ENCODE data around the gene SPDEF.

Gene SPDEF

GRCh38 chr6:34517461-34517881 lies 38.7 kb downstream of the SPDEF start:
- in situ Hi-C loops (cut with MboI; ENCODE audit: low sequenced_read_pairs) = no loop called here

- in situ Hi-C loops (cut with MboI; ENCODE audit: low sequenced_read_pairs) = no loop called here
These were observed 39.5 kb downstream of the SPDEF start for GRCh38 chr6:34516391-34517324.

- in situ Hi-C loops (cut with MboI; ENCODE audit: low sequenced_read_pairs) = no loop called here
These were observed 40.4 kb downstream of the SPDEF start for GRCh38 chr6:34515473-34516387.

GRCh38 chr6:34514593-34515472 lies 41.3 kb downstream of the SPDEF start:
- in situ Hi-C loops (cut with MboI; ENCODE audit: low sequenced_read_pairs) = no loop called here

- in situ Hi-C loops (cut with MboI; ENCODE audit: low sequenced_read_pairs) = no loop called here
These were observed 42.0 kb downstream of the SPDEF start for GRCh38 chr6:34514112-34514511.

GRCh38 chr6:34513646-34514045 lies 42.5 kb downstream of the SPDEF start:
- in situ Hi-C loops (cut with MboI; ENCODE audit: low sequenced_read_pairs) = no loop called here

- in situ Hi-C loops (cut with MboI; ENCODE audit: low sequenced_read_pairs) = no loop called here
These were observed 43.4 kb downstream of the SPDEF start for GRCh38 chr6:34512738-34513115.

- in situ Hi-C loops (cut with MboI; ENCODE audit: low sequenced_read_pairs) = no loop called here
These were observed 44.0 kb downstream of the SPDEF start for GRCh38 chr6:34511915-34512737.

GRCh38 chr6:34511214-34511914 lies 44.8 kb downstream of the SPDEF start:
- in situ Hi-C loops (cut with MboI; ENCODE audit: low sequenced_read_pairs) = no loop called here

- in situ Hi-C loops (cut with MboI; ENCODE audit: low sequenced_read_pairs) = no loop called here
These were observed 45.8 kb downstream of the SPDEF start for GRCh38 chr6:34510299-34510698.

- in situ Hi-C loops (cut with MboI; ENCODE audit: low sequenced_read_pairs) = no loop called here
These were observed 46.3 kb downstream of the SPDEF start for GRCh38 chr6:34509782-34510181.

- in situ Hi-C loops (cut with MboI; ENCODE audit: low sequenced_read_pairs) = no loop called here
These were observed 47.7 kb downstream of the SPDEF start for GRCh38 chr6:34508425-34508824.

GRCh38 chr6:34506718-34507117 lies 49.4 kb downstream of the SPDEF start:
- in situ Hi-C loops (cut with MboI; ENCODE audit: low sequenced_read_pairs) = no loop called here

GRCh38 chr6:34497411-34497810 lies 58.7 kb downstream of the SPDEF start:
- in situ Hi-C loops (cut with MboI; ENCODE audit: low sequenced_read_pairs) = no loop called here

- in situ Hi-C loops (cut with MboI; ENCODE audit: low sequenced_read_pairs) = no loop called here
These were observed 59.9 kb downstream of the SPDEF start for GRCh38 chr6:34496103-34496685.

GRCh38 chr6:34494973-34495372 lies 61.2 kb downstream of the SPDEF start:
- in situ Hi-C loops (cut with MboI; ENCODE audit: low sequenced_read_pairs) = no loop called here

GRCh38 chr6:34493344-34493743 lies 62.8 kb downstream of the SPDEF start:
- in situ Hi-C loops (cut with MboI; ENCODE audit: low sequenced_read_pairs) = no loop called here

- in situ Hi-C loops (cut with MboI; ENCODE audit: low sequenced_read_pairs) = no loop called here
These were observed 65.1 kb downstream of the SPDEF start for GRCh38 chr6:34491091-34491430.
